SJSA1 (cell line): ENCODE results near the gene MYADML2. TPM values are rescaled to one million over a fixed set of nuclear protein-coding genes. Genes with fewer than 3 reads are reported as not detected.
"Not testable (repeated sequence)": the region's sequence is repeated elsewhere in the genome, so short reads cannot be mapped to it uniquely, and the experiment has no call there.

ENCODE experiments used
- DNase-seq, 2 experiments: peaks; one replicate each; pipeline ENCODE4 v3.0.0-alpha.2; 2015 to 2020; ENCODE audit warnings: low spot score in 2 of 2, low read depth in 1 of 2
- H3K27ac ChIP-seq: fragments of 250-450 bp; sonication (Bioruptor Pico); 2 replicates; pipeline ENCODE4 v1.5.1; 2020; ENCODE audit warnings: mild to moderate bottlenecking, moderate library complexity
- H3K27me3 ChIP-seq: fragments of 250-450 bp; sonication (Bioruptor Pico); replicated peaks from 2 replicates; pipeline ENCODE4 v1.5.1; 2020; ENCODE audit warnings: mild to moderate bottlenecking, moderate library complexity
- H3K36me3 ChIP-seq: fragments of 250-450 bp; sonication (Bioruptor Pico); 2 replicates; pipeline ENCODE4 v1.5.1; 2020; ENCODE audit warnings: mild to moderate bottlenecking
- H3K4me1 ChIP-seq: fragments of 250-450 bp; sonication (Bioruptor Pico); replicated peaks from 2 replicates; pipeline ENCODE4 v1.6.1; 2021; ENCODE audit warnings: mild to moderate bottlenecking
- H3K4me3 ChIP-seq: fragments of 250-450 bp; sonication (Bioruptor Pico); 2 replicates; pipeline ENCODE4 v1.5.1; 2020; ENCODE audit warnings: mild to moderate bottlenecking
- H3K9me3 ChIP-seq: fragments of 250-450 bp; sonication (Bioruptor Pico); replicated peaks from 2 replicates; pipeline ENCODE4 v1.5.1; 2020; ENCODE audit warnings: mild to moderate bottlenecking
- total RNA-seq: library from RNA; depleted of rRNA; stranded (reverse); fragments of >200 nt; shearing (Covaris generic); gene quantifications from 2 replicates; pipeline ENCODE4 v1.2.3, GENCODE V29; 2014

The MYADML2 gene
- total RNA-seq, 1 experiment from 2014 or later, result not detected

- Histone ChIP-seq H3K27me3 (no peaks in the 10 kb centered on the region), H3K9me3 (no peaks in the 10 kb centered on the region), H3K27ac (no peak overlapping the region), H3K36me3 (peaks cover 51% of the 10 kb centered on the region), H3K4me3 (no peak overlapping the region), H3K4me1 (no peaks in the 10 kb centered on the region)
- DNase-seq, result no peak
Measured at GRCh38 chr17:81984773-81985410, 37.9 kb upstream of the MYADML2 start.

- no peaks in the 10 kb centered on the region for H3K9me3 ChIP-seq
- H3K27me3 ChIP-seq, result no peaks in the 10 kb centered on the region
- DNase-seq, result no peak
- H3K27ac ChIP-seq, result no peak overlapping the region
- H3K36me3 ChIP-seq, result peaks cover 51% of the 10 kb centered on the region
- peaks cover under 1% of the 10 kb centered on the region; the same call in 1 of the 2 replicates for H3K4me1 ChIP-seq
- H3K4me3 ChIP-seq, result no peak overlapping the region
Measured at GRCh38 chr17:81983639-81984373, 36.8 kb upstream of the MYADML2 start.

GRCh38 chr17:81983011-81983638 is 36.1 kb upstream of the MYADML2 start:
- Histone ChIP-seq H3K4me1 (peaks cover 7% of the 10 kb centered on the region), H3K27ac (no peak overlapping the region), H3K27me3 (no peaks in the 10 kb centered on the region), H3K36me3 (peaks cover 51% of the 10 kb centered on the region), H3K4me3 (no peak overlapping the region), H3K9me3 (no peaks in the 10 kb centered on the region)
- no peak for DNase-seq

- H3K27ac ChIP-seq, H3K9me3 ChIP-seq, DNase-seq, H3K4me3 ChIP-seq, H3K27me3 ChIP-seq: not testable (repeated sequence)
- Histone ChIP-seq H3K36me3 (peaks cover 51% of the 10 kb centered on the region), H3K4me1 (peaks cover 17% of the 10 kb centered on the region)
Measured at GRCh38 chr17:81981511-81981910, 34.5 kb upstream of the MYADML2 start.

- no peak for DNase-seq
- Histone ChIP-seq H3K4me3 (no peak overlapping the region), H3K4me1 (peaks cover 17% of the 10 kb centered on the region), H3K9me3 (no peaks in the 10 kb centered on the region), H3K27me3 (no peaks in the 10 kb centered on the region), H3K36me3 (peaks cover 46% of the 10 kb centered on the region), H3K27ac (no peak overlapping the region)
Measured at GRCh38 chr17:81980707-81981343, 33.8 kb upstream of the MYADML2 start.

- Histone ChIP-seq H3K27me3 (no peaks in the 10 kb centered on the region), H3K4me3 (no peak overlapping the region), H3K27ac (no peak overlapping the region), H3K36me3 (peaks cover 39% of the 10 kb centered on the region), H3K9me3 (no peaks in the 10 kb centered on the region), H3K4me1 (peaks cover 17% of the 10 kb centered on the region)
- no peak for DNase-seq
Measured at GRCh38 chr17:81980122-81980521, 33.1 kb upstream of the MYADML2 start.

GRCh38 chr17:81978524-81979298 is 31.7 kb upstream of the MYADML2 start:
- H3K27me3 ChIP-seq, result no peaks in the 10 kb centered on the region; the same call in 1 of the 2 replicates
- H3K4me3 ChIP-seq, result peak overlapping the region; percentile 98; the same call in 1 of the 2 replicates
- no peak overlapping the region for H3K27ac ChIP-seq
- no peak for DNase-seq
- H3K4me1 ChIP-seq, result peaks cover 17% of the 10 kb centered on the region
- no peaks in the 10 kb centered on the region for H3K9me3 ChIP-seq
- peaks cover 28% of the 10 kb centered on the region for H3K36me3 ChIP-seq

GRCh38 chr17:81977211-81977808 is 30.3 kb upstream of the MYADML2 start, which contains the start of gene ASPSCR1:
Gene ASPSCR1 (plus strand): TSS chr17:81977629. CDS start chr17:81977647, 18 bp downstream.
- peak within 1 kb of the TSS; percentile 98 for H3K4me3 ChIP-seq
- peak; percentile 94 to 95 for DNase-seq

GRCh38 chr17:81976332-81977210 is 29.5 kb upstream of the MYADML2 start:
- Histone ChIP-seq H3K36me3 (peaks cover 23% of the 10 kb centered on the region), H3K27me3 (peaks cover 4% of the 10 kb centered on the region; the same call in 1 of the 2 replicates), H3K9me3 (no peaks in the 10 kb centered on the region), H3K4me1 (peaks cover 17% of the 10 kb centered on the region), H3K4me3 (peak overlapping the region; percentile 98), H3K27ac (peak overlapping the region; percentile 94)
- DNase-seq, result no peak

More at GRCh38 chr17:81977211-81977808, 30.3 kb upstream of the MYADML2 start, which contains the start of gene ASPSCR1:
- H3K4me1 ChIP-seq, result peaks cover 17% of the 10 kb centered on the region
- H3K27me3 ChIP-seq, result no peaks in the 10 kb centered on the region; the same call in 1 of the 2 replicates
- H3K9me3 ChIP-seq, result no peaks in the 10 kb centered on the region
- H3K27ac ChIP-seq, result peak within 1 kb of the TSS; percentile 94
- peaks cover 28% of the 10 kb centered on the region for H3K36me3 ChIP-seq

- no peaks in the 10 kb centered on the region for H3K9me3 ChIP-seq
- no peak for DNase-seq
- peaks cover 14% of the 10 kb centered on the region; the same call in 1 of the 2 replicates for H3K27me3 ChIP-seq
- H3K4me3 ChIP-seq, result no peak overlapping the region
- peaks cover 13% of the 10 kb centered on the region for H3K4me1 ChIP-seq
- peaks cover 6% of the 10 kb centered on the region for H3K36me3 ChIP-seq
- H3K27ac ChIP-seq, result no peak overlapping the region
Measured at GRCh38 chr17:81973432-81973831, 26.4 kb upstream of the MYADML2 start.

- Histone ChIP-seq H3K4me1 (peaks cover 10% of the 10 kb centered on the region), H3K4me3 (no peak overlapping the region), H3K27me3 (peaks cover 25% of the 10 kb centered on the region), H3K36me3 (no peaks in the 10 kb centered on the region), H3K9me3 (no peaks in the 10 kb centered on the region), H3K27ac (no peak overlapping the region)
- DNase-seq, result no peak
Measured at GRCh38 chr17:81968850-81969812, 22.1 kb upstream of the MYADML2 start.
